Stimulated activated CD8-positive, alpha-beta memory T cell treated with anti-CD3 and anti-CD28 coated beads, Interleukin-4, amount 100 ng/mL, for 48 hours (primary cell): ENCODE data around the gene FAM13A.

ENCODE experiments used
- DNase-seq: peaks from one replicate; pipeline ENCODE4 v3.0.0-alpha.2; 2020

FAM13A gene

GRCh38 chr4:88804234-88804633, 252.8 kb downstream of the FAM13A start:
- DNase-seq = no peak

DNA sequence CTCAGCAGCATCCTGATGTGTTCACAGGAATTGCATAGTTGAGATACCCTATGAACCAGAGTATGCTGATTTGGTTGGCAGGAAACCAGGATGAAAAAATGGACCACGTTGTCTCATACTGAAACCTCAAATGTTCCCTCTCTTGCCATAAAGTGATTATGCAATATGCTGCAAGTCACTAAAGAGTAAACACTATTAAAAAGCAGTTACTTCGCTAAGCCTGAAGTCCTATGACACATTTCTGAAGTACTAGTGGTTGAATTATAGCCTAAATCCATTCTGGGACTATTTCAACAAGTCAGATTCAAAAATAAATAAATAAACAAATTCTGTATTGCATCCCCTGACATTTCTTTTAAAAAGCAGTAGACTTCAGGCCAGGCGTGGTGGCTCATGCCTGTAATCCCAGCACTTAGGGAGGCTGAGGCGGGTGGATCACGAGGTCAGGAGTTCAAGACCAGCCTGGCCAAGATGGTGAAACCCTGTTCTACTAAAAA, 253.3 kb downstream of the FAM13A start:
- DNase-seq = no peak

GRCh38 chr4:88802585-88803286, 254.2 kb downstream of the FAM13A start:
- DNase-seq = no peak

DNA sequence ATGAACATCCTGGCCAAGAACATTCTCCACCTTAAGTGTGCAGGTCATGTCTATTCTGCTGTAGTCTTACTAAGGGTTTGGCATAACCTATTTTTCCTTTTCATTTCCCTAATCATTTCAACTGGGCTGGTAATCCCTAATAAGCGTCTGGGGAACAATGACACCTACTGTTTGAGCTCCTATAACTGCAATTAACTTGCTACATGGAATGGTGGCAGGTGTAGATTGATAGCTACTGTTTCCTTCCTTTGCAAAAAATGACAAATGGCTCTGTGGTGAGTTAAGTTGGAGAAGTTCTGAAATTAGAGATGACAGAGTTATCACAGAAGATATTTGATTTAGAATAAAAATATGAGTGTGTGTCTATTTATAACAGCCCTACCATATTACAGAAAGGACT, 254.8 kb downstream of the FAM13A start:
- DNase-seq = no peak

- DNase-seq = no peak
These were observed 257.1 kb downstream of the FAM13A start for GRCh38 chr4:88799900-88800299.

GRCh38 chr4:88797725-88798124, 259.3 kb downstream of the FAM13A start:
- no peak for DNase-seq

- no peak for DNase-seq
These were observed 260.4 kb downstream of the FAM13A start for GRCh38 chr4:88796545-88796944.

GRCh38 chr4:88794952-88795351, 262.0 kb downstream of the FAM13A start:
- DNase-seq = no peak

DNA sequence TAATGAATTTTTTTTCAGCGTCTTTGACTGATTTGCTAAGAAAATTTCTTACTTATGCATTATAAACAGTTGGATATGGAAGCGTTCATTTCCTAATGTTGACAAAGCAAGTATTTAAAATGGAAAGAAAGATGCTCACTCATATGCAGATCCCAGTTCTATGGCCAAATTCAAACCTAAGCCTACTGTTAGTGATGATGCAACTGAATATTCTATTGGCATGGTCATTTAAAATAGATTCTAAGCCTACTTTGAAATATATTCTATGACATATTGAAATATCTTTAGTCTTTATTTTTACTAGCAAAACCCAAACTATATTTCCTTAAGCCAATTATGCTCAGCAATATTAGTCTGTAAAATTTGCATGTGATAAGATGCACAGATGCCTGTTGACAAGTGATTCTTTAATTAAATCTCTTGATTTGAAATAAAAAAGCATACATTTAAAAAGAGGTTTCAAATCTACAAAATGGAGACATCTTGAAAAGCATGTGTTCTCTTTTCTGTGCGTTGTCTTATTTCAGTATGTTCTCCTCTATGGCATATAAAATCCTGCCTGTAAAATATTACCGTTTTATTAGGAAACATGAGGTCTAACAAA, 262.8 kb downstream of the FAM13A start:
- DNase-seq = no peak

DNA sequence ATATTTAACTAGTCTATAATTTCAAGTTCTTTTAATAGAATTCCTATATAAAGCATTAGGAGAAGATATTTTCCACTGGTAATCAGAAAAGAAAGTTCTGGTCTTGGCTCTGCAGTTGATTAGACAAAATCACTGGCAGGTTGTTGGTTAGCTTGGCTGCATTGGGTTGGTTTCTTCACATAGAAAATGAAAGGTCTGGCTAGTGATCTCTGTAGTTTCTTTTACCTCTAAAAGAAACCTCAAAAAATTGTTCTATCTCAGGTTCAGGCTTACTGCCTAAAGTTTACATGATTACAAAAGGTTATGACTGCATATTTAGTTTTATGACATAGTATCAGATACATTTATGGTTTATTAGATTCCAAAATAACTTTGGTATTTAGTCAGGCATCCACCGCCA, 263.5 kb downstream of the FAM13A start:
- DNase-seq = no peak

- DNase-seq = no peak
These were observed 264.2 kb downstream of the FAM13A start for GRCh38 chr4:88792821-88793220.

GRCh38 chr4:88792268-88792781, 264.7 kb downstream of the FAM13A start:
- no peak for DNase-seq

DNA sequence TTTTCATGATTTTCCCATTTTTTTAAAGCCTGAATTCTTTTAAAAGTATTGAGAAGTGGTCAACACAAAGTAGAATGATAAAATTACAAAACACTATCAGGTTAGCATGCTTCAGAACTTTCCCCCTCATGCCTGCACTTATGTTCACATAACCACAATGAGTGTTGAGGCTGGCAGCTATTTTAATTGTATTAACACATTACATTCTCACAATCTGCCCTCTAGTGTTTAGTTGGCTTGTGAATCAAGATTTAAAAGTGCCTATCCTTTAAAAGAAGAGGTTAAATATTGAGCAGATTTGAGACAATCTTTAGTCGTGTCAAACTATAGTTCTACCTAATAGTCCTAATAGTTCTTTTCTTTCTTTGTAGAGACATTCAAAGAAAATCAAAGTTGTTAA, 265.7 kb downstream of the FAM13A start:
- DNase-seq = no peak

- DNase-seq = no peak
These were observed 268.1 kb downstream of the FAM13A start for GRCh38 chr4:88788895-88789294.

DNA sequence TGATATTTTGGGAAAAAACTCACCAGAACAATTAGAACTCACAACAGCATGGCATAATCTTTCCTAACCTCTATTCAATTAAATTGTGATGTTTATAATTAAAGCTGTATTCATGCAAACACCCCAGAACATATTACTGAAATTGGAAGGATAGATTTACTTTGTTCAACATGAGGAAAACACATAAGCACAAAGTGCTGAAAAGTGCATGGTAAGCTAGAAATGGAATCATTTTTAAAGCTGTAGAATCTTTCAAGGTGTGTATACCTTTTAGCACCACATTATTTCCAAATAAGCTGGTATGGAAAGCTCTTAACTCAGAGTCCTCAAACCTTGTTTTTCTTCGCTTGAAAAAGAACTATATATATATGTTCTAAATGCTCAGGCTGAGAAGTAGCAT, 268.6 kb downstream of the FAM13A start:
- DNase-seq = no peak

DNA sequence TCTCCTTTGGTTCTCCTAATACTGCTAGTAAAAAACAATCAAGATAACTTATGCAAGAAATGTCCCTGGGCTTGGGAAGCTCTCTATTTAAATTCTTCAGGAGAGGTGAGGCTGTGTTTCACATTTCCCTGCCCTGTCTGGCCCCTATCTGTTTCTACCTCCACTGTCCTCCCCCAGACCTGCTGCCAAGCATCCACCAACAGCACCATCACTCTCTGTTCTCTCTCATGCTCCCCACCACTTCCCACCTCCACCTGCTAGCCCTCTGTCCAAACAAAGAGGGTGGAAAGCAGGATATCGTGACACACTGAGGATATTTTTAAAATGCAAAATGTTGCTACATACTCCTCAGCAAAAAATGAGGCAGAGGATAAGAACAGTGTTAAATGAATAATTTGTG, 271.0 kb downstream of the FAM13A start:
- DNase-seq = no peak

GRCh38 chr4:88780389-88780788, 276.6 kb downstream of the FAM13A start:
- no peak for DNase-seq

DNA sequence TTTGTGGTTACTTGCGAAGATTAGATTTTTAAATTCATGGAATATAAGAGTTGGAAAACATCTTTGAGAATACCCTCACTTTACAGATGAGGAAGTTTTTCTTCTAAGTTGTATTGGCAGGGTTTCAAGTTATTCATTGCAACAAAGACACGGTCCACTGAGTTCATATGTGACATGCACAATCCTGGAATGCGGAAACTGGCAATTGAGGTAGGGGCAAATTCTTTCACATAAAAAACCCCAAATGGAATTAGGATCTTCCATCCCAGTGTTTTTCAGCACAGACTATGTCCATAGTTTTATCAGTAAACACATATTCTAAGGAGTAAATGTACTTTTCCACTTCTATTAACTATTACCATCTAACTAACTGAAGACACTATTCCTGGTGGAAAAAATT, 277.6 kb downstream of the FAM13A start:
- no peak for DNase-seq

DNA sequence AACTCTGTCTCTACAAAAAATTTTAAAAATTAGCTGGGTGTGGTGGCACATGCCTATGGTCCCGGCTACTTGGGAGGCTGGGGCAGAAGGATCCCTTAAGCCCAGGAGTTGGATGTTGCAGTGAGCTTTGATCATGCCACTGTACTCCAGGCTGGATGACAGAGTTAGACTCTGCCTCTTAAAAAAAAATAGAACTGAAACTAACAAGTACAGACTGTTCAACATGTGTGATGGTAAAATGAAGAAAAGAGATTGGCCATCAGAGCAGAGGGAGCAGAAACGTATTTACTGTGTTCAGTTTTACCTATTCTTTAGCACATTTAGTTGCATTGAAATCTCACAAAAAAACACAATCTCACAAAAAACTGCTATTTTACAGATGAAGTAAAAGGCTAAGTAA, 281.5 kb downstream of the FAM13A start:
- no peak for DNase-seq

GRCh38 chr4:88775026-88775425, 282.0 kb downstream of the FAM13A start:
- DNase-seq = no peak

GRCh38 chr4:88771883-88772450, 285.0 kb downstream of the FAM13A start:
- DNase-seq = no peak

GRCh38 chr4:88765729-88766128, 291.3 kb downstream of the FAM13A start:
- no peak for DNase-seq

- DNase-seq = no peak
These were observed 293.9 kb downstream of the FAM13A start for GRCh38 chr4:88763075-88763474.

DNA sequence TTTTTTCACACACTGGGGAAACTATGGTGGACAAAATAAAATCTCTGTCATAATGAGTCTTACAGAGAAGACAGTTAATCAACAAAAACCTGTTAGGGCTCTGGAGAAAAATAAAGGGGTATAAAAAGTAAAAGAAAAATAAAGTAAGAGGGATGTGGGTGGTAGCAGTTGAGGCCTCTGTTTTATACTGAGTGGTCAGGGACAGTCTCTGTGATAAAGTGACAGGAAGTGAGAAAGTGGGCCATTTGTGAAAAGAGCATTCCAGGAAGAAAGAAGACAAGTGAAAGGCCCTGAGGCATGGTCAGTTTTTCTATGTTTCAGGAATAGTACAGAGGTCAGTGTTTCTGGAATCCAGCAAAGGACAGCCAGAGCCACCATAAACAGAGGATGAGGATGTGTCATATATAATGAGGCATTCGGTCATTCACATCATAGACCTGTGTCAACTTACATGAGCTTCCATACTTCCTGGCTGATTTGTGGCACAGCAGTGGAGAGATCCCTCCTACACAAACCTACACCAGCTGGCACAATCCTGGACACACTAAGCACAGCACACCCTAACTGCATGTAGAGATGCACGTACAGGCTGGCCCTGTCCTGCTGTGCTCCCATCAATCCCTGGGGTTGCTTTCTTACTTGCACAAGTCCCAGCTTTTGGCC, 295.0 kb downstream of the FAM13A start:
- DNase-seq = no peak
